Inflammatory macrophage treated with lipopolysaccharide for 4 hours (primary cell): ENCODE results near the gene S100B.

Experiments used
- DNase-seq: peaks from one replicate; pipeline ENCODE4 v3.0.0-alpha.2; 2020

S100B gene

GRCh38 chr21:46557919-46558392, 46.9 kb downstream of the S100B start:
- no peak for DNase-seq

DNA sequence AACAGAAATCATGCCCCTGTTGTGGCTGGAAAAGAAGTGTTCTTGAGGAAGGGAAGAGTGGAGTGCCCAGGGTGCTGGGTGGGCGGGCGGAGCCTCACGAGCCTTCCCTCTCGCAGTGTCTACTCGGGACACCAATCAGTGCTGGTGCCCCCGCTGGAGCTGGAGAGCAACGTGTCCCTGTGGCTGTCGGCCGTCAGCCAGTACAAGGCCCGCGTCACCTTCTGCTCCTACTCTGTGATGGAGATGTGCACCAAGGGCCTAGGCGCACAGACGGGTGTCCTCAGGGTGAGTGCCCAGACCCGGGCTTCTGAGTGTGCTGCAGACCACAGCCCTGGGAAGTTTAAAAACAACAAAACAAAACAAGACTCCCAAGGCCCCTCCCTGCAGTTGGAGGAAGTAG, 47.4 kb downstream of the S100B start:
- DNase-seq, result no peak

- DNase-seq, result no peak
Measured at GRCh38 chr21:46556802-46557201, 48.1 kb downstream of the S100B start.

DNA sequence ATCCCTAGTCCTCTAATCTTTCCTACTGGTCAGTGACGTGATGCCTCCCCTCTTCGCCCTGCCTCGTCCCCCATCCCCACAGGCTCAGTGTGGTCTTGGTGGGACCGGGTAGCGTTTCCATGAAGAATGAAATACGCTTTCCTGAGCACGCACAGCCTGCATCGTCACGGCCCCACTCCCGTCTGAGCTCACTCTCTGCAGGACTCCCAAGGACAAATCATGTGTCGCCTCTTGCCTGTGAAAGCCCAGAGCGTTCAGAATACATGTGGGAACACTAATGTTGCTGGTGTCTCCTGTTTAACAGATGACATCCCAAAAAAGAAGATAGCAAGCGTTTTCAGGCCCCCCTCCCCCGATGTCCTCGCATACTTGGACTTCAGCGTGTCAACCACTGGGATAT, 49.2 kb downstream of the S100B start:
- no peak for DNase-seq

- no peak for DNase-seq
Measured at GRCh38 chr21:46555225-46555617, 49.7 kb downstream of the S100B start.

DNA sequence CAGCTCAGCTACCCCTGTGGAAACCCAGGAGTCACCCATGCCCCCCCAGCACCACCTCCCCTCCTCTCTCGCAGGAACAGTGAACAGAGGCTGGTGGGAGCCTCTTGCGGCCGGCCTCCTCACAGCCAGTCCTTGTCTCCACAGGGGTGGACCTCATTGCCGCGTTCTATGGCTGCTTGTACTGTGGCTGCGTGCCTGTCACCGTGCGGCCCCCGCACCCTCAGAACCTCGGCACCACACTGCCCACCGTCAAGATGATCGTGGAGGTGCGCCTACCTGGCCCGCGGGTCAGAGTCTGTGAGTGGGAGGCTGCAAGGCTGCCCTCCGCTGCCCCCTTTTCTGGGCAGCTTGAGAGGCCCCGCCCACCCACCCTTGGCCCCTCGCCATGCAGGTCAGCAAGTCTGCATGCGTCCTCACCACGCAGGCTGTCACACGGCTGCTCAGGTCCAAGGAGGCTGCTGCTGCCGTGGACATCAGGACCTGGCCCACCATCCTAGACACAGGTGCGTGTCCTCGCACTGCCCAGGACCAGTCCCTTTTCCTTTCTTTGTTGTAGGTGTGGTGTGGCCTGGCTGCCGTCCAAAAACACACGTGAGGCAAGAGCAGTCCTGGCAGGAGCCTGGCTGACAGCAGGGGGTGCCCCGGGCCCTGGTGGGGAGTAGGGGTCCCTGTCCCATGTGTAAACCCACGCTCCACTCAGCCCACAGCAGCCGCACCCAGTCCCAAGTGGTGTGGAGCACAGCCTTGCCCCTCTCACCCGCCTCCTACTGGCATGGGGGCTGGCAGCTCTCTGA, 50.3 kb downstream of the S100B start:
- no peak for DNase-seq

DNA sequence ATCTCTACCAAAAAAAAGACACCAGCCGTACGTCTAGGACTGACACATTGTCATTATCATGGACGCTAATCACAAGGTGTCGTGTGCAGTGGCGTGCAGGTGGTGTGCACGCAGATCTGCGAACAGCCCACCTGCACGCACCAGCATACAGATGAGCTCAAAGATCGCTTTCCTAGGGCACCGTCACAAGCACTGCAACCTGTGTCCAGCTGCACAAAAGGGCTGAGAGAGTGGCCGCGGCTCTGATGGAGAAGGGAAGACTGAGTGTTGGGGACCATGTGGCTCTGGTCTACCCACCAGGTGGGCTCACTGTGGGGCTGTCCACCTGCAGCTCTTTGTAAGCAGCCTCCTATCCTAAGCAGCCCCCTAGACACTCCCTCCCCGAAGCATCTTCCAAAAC, 50.9 kb downstream of the S100B start:
- no peak for DNase-seq

DNA sequence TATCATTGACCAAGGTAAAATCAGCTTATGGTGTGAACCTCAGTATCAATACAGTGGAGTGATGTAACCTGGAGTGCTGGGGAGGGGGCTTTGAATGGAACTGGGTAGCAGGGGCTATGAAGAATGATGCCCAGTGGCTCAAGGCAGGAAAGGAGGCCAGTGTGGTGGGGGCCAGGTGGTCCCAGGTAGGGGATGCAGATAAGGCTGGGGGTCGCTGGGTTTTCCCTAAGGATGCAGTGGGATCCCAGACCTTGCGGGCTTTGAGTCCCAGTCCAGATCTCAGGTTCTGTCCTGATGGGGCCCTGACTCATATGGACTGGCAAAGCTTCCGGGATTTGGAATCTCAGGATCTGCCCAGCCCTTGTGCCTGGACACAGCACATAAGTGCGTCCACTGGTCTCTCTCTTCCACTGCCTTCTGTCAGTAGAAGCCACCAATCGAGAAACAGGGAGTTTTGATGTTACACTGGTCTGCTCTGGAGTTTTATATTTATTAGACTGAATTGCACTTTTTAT, 52.0 kb downstream of the S100B start:
- DNase-seq, result no peak

GRCh38 chr21:46552274-46552673, 52.6 kb downstream of the S100B start:
- DNase-seq, result peak; percentile 84

- DNase-seq, result peak; percentile 67
Measured at GRCh38 chr21:46551636-46552241, 53.1 kb downstream of the S100B start.

GRCh38 chr21:46550116-46550941, 54.6 kb downstream of the S100B start:
- peak; percentile 50 for DNase-seq

DNA sequence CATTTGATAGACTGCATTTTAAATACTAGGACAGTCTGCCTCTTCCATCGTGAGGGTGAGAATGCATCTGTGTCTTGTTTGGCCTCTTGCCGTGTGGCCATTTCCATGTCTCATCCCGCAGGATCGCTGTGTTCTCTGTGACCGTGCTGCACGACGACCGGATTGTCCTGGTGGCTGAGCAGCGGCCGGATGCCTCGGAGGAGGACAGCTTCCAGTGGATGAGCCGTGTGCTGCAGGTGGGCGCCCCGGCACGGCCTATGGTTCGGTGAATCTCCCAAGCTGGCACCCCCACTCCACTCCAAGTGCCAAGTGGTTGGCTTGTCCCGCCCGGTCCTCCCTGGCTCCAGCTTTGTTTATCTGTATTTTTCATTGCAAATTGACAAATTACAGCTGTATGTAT, 55.2 kb downstream of the S100B start:
- no peak for DNase-seq
